Muscle of back (tissue), 11 donors: ENCODE data around the gene VWA5A. TPM values are rescaled to one million over a fixed set of nuclear protein-coding genes. Genes with fewer than 3 reads are reported as not detected.
"Not testable (repeated sequence)": the region's sequence is repeated elsewhere in the genome, so short reads cannot be mapped to it uniquely, and the experiment has no call there.

Experiments used
- DNase-seq, 3 donors: peaks; one replicate each; pipeline versions ENCODE4 v3.0.0 to v3.0.0-alpha.2; 2013
- polyA plus RNA-seq, 10 donors: library from polyadenylated mRNA; unstranded; fragments of 120-200 nt; gene quantifications; one replicate each; pipeline ENCODE4 v1.2.1, GENCODE V29; 2013; ENCODE audit not compliant: insufficient read length in 10 of 10

The VWA5A gene
- polyA plus RNA-seq, 10 donors, result 73.6 to 136 (median 107) TPM

DNA sequence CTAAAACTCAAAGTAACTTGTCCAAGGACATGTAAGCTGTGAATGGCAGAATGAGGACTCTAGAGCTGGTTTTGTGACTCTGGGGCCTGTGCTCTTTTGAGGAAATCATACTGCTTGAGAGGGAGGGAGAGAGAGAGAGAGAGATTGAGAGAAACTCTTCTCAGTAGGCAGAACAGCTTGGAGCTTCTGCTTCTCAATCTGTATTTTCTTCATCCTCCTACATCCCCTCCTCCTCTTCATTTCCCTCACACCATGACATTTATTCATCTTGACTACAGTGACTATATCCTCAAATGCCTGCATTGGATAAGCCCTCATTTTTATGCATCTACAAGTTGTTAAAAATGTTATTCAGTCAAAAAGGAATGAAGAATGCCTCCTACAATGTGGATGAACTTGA, 44.2 kb downstream of the VWA5A start:
- DNase-seq, result no peak

DNA sequence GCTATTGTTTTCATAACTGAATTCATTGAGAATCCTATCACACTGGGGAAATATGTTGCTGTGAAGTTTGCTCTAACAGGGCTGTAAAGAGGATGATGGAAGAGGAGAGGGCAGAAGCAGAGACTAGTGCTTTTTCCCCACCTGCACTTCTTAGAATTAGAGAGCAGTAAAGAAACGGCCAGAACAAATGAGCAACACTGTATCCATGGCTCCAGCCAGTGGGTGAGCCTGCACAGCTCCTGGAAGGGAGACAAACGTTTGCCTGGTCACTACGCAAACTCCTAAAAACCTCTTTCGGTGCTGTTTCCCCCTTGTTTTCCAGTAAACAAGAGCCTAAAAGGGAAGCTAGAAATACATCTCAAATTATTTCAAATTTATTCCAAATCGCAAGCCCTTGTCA, 45.7 kb downstream of the VWA5A start:
- DNase-seq, result no peak

DNA sequence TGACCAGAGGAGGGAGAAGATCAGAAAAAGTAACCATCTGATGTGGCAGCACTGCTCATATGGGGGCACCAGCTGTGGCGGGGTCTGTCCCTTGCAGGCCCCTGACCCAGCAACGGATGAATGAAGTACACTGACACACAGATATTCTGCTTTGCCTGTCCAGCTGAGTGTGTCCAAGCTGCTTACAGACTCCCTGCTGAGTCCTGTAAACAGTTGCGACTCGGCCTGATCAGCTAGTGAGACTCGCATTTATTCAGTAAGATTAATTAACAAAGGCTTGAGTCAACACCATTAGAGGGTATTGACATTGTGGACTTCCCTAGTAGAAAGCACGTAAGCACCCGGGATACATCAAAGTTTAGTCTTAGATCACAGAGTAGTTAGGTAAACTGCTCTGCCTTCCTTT, 52.6 kb downstream of the VWA5A start:
- DNase-seq, result no peak

DNA sequence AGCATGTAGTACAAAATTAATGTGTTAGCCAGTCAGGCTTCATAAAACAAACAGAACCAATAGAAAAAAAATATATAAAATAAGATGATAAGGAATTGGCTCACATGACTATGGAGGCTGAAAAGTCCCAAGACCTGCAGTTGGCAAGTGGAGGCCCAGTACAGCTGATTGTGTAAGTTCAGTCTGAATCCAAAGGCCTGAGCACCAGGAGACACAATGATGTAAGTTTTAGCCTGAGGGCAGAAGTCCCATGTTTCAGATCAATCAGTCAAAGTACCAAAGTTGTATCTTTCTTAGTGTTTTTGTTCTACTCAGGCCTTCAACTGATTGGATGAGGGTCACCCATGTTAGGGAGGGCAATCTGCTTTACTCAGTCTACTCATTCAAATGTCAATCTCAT, 53.5 kb downstream of the VWA5A start:
- DNase-seq, result no peak

DNA sequence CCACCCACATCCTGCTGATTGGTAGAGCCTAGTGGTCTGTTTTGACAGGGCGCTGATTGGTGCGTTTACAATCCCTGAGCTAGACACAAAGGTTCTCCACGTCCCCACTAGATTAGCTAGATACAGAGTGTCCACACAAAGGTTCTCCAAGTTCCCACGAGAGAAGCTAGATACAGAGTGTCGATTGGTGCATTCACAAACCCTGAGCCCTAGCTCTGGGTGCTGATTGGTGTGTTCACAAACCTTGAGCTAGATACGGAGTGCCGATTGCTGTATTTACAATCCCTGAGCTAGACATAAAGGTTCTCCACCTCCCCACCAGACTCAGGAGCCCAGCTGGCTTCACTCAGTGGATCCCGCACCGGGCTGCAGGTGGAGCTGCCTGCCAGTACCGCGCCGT, 55.1 kb downstream of the VWA5A start:
- not testable (repeated sequence) for DNase-seq

DNA sequence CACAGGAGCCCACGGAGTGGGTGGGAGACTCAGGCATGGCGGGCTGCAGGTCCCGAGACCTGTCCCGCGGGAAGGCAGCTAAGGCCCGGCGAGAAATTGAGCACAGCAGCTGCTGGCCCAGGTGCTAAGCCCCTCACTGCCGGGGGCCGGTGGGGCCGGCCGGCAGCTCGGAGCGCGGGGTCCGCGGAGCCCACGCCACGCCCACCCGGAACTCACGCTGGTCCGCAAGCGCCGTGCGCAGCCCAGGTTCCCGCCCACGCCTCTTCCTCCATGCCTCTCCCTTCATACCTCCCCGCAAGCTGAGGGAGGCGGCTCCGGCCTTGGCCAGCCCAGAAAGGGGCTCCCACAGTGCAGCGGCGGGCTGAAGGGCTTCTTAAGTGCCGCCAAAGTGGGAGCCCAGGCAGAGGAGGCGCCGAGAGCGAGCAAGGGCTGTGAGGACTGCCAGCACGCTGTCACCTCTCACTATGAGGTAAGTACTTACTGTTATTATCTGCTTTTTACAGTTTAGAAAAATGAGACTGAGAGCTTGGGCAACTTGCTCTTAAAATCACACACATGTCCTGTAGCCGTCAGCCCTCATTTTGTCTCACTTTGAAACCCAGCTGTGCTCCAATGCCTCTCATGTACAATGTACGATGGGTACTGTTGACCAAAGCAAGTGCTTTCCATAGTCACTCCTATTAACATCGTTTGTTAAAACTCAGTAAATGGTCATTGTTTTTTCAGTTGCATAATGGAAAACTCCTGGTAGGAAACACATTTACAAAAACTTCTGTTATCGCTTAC, 55.7 kb downstream of the VWA5A start:
- DNase-seq, result no peak

DNA sequence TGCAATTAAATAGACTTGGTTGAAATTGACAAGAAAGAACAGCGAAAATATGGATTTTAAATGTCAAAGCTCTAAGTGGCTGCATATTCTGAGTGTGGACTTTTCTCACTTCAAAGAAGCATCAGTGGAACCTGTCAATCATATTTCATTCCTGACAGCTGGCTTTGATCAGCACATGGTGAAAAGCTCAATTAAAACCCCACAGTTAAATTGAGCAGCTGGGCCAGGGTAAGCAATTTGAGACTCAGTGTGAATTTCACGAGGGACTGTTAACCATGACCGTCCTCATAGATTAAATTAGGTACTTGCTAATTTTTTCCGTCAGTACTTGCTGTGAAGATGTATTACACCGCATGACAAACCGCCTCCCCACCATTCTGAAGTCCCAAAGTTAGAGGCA, 56.9 kb downstream of the VWA5A start:
- peak in 1 of 3 donors; percentile 56 for DNase-seq

DNA sequence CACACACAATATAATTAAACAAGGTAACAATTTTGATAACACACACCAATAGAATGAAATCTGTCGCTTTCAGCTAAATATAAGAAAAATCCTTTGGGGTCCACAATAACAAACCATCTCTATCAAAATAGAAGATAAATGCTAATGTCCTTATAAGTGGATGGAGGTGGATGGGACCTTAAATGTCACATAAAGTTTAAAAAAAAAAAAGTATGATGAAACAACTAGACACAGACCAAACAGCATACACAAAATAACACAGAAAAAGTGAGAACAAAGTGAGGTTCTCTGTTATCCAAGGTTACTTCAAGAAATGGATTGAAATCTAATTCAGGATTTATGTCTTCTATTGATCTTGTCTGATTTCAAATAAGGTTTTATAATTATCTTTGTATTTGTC, 57.3 kb downstream of the VWA5A start:
- DNase-seq, result no peak

DNA sequence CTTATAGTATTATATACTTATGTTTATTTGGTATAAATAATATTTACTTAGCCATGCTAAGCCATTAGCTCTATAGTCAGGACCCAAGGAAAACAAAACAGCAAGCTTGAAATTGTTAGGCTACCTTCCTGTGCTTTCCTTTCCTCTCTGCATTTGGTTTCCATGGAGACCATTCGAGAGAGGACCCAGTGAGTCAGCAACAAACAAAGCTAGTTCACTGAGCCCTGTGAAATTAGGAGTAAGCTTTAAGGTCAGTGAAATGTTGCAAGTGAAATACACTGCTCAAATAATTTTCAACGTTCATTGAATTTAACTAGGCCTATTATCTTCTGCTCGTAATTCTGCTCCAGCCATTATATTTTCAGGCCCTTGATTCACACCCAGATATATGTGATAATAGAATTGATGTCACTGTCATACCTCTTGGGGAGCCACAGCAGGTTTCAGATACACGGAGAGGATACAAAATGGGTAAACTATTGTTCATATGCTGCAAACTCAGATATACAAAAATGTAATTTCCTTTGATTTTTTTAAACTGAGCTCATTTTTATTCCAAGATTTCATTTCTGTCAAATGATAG, 58.8 kb downstream of the VWA5A start:
- DNase-seq, result peak in 1 of 3 donors; percentile 20

DNA sequence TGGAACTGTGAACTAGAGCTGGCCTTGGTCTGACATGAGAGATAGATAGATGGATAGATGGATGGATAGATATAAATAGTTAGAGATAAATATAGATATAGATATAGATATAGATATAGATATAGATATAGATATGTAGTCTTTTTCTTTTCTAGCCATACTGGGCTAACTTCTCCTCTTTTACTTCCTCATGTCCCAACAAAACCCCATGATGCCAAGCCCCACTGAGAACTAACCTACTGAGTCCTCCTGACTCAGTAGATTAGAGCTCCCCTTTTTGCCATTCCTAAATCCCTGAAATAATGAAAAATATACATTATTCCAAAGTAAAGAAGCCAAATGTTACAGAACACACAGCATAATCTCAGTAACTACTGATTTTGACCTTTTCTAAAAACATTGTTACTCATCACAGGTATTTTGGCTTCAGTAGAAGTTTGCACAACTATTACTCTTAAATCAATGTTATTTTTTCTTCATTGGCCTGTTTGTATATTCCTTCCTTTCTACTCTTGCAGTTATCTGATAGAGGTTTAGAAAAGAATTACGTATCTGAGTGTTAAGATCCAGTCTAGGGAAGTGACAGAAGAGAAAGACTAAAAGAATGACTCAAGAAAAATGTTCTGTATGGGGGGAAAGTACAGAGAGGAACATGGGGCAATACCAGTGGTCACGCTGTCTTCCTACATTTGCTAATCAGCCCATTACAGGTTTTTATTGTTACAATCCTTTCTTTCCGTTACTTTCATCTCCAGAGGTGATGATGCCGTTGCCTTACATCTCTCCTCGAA, 61.9 kb downstream of the VWA5A start:
- DNase-seq, result no peak

DNA sequence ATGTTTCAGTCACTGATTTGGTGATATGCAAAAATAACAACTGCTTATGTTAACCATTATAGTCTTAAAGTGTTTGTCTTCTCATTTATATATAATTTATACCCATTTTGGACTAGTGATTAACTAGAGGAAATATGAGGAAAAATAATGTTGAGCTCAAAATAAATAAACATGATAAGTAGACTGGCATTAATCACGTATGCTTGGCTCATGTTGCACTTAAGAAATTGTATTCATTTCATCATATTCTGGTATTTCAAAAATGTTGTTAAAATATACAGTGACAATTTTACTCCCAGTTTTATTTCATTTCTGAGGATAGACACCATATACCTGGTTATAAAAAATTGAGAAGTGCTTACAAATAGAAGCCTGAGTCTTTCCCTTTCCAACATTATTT, 64.1 kb downstream of the VWA5A start:
- no peak for DNase-seq

DNA sequence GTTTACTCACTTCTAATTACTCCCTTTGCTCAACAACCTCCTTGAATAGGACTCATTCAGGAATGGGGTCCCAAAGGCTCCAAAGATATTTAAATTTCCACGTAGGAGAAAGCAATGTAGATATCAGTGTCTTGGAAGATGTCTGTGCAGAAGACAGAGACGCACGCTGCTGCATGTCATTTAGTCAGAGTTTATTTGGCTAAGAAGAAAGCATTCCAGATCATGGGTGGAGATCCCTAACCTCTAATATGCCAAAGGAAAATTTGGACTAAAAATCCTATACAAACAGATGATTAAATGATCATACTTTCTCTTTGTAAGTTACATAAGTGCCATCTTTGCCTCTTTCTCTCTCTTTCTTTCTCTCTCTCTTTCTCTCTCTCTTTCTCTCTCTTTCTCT, 67.8 kb downstream of the VWA5A start, which contains the start of gene OR10D3:
OR10D3 (plus strand) TSS at position 278 of the 400 bp plus-strand sequence. CDS start 1,925 bp downstream, outside the sequence.
- DNase-seq, result no peak

DNA sequence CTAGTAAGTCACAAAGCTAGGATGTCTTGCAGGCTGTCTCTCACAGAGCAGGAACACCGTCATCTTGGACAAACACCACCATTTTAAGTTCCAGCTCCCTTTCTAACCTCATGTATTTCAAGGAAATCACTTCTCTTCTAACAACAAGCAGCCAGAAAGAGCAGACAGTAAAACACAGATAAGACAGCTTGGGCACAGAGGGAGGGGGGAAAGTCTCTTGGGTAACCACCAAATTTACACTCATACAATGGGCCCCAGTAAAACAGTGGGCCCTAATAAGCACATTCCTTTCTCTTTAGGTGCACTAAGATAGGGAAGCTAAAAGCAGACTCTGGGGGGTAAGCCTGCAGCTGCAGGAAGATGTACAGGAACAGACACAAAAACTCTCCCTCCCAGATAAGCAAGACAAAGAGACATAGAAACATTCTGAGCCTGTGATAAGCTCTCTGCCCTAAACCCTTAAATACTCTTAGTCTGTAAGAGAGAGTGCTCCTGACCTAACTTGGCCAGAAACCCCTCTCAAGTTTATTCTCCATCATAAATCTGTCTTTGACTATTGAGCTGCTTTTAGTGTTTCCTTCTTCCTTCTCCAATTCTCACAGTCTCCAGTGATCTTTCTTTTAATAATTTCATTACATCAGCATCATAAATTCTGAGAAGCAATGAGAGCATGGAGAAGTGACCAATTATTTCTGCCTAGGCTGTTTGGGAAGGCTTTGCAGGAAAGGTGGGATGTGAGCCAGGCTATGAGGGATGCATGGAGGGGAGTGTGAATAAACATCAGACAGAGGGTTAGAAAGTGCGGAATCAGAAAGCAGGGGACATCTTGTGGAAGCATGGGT, 75.3 kb downstream of the VWA5A start:
- peak in 2 of 3 donors; percentile 44 to 82 for DNase-seq

DNA sequence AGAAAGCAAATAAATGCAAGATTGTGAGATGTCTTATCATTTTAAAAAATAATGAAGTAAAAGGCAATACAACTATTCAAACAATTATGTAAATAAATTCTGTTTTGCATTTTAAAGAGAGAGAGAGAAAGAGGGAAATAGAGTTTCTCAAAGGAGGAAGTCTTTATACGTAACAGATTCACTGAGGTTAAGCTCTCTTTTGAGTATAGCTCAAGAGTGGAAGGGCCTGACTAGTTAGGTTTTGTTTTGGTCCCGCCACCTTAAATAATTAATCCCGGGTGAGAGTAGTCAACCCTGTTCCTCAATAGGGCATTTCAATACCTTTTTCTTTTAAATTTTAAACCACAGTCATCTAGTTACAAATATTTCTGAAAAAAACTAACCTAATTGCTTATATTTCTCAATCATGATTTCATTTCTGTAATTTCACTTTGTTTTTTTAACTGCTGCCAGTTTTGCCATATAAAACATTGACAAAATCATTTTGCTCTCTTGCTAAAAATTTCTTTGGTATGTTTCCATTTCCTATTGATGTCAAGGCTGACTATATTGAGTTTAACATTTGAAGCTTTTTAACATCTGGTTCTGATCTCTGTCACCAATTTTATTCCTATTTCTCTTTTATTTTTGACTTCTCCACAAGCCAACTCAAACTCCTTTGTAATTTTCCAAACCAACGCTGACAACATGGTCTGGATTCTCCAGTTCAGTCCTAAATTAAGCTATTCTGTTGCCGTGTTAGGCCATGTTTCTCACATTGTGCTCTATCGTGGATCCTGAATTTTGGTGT, 78.2 kb downstream of the VWA5A start:
- DNase-seq, result peak in 1 of 3 donors; percentile 55

DNA sequence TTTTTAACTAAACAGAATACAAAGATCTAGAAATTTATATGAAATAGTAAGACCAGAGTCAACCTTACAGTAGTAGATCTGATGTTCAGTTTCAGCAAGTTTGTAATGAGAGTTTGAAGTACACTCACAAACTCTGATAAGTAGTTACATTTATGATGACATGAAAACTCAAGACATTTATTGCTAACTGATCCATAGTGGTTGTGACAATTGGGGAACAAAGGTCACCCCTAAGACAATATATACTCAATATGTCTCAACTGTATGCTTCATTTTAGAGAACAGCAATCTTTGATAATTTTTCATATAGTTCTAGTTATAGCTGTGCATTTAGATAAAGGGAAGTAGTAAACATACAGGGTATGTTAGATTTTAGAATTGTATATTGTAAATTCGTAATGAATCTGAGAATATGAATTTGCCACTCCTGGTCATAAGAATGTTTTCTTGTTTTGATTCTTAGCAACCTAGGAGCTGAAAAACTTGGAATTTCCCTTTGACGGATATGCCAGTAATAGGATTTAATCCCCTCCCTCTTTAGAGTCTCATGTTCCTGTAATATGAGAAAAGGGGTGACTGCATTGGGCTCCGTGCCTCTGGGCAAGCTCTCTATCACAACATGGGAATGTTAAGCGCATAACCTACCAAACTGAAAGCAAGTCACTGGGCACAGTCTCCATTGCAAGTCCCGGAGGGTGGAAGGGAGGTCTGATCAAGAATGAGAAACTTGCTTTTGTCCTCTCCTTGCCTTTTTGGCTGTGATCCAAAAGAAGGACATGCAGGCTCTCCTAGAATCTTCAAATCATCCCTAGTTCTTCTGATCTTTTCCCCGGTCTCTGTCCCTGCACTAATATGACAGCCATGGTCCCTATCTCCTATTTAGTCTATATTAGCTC, 79.3 kb downstream of the VWA5A start:
- DNase-seq, result peak; percentile 49 to 65 (median 63)

DNA sequence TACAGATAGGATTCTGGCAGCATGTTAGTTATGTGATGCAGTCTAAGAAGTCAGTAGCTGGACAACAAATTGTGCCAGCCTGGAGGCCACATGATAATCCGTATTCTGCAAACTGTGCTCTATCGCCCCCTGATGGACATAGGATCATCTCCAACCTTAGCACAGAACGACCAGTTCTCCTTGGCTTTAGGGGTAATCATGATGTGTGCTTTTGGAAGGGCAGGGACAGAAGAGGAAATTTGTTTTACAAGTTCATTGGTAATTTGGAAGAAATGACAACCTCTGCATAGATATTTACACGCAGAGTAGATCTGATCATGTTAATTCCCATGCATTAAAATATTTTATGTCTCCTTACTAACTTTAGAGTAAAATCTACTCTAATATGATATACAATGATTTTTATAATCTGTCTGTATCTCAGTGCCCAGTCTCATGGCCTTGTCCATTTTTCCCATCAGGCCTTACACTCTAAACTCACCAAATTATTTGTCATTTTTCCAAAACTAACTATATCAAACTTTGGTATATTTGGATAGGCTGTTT, 80.0 kb downstream of the VWA5A start:
- peak; percentile 49 to 57 (median 57) for DNase-seq
